CD4-positive, alpha-beta T cell treated with Interleukin-17A for 1 hour (primary cell): Measurements from ENCODE around the gene TRIO.

Experiments
- DNase-seq: peaks from one replicate; pipeline ENCODE4 v3.0.0-alpha.2; 2020

Gene TRIO

GRCh38 chr5:14212838-14213237, 69.7 kb downstream of the TRIO start:
- no peak for DNase-seq

GRCh38 chr5:14213253-14213652, 70.1 kb downstream of the TRIO start:
- DNase-seq = no peak

GRCh38 chr5:14213813-14214585, 70.9 kb downstream of the TRIO start:
- DNase-seq = no peak

GRCh38 chr5:14215901-14216300, 72.8 kb downstream of the TRIO start:
- DNase-seq = no peak

GRCh38 chr5:14216372-14216771, 73.2 kb downstream of the TRIO start:
- DNase-seq = no peak

- DNase-seq = no peak
Observed at GRCh38 chr5:14216902-14217301, 73.8 kb downstream of the TRIO start.

GRCh38 chr5:14217587-14217986, 74.4 kb downstream of the TRIO start:
- no peak for DNase-seq

- no peak for DNase-seq
Observed at GRCh38 chr5:14218011-14218410, 74.9 kb downstream of the TRIO start.

GRCh38 chr5:14218480-14218879, 75.3 kb downstream of the TRIO start:
- no peak for DNase-seq

GRCh38 chr5:14218897-14219573, 75.9 kb downstream of the TRIO start:
- DNase-seq = no peak

GRCh38 chr5:14219800-14220512, 76.8 kb downstream of the TRIO start:
- DNase-seq = no peak

GRCh38 chr5:14220642-14221041, 77.5 kb downstream of the TRIO start:
- no peak for DNase-seq

- no peak for DNase-seq
Observed at GRCh38 chr5:14221732-14222131, 78.6 kb downstream of the TRIO start.

- DNase-seq = no peak
Observed at GRCh38 chr5:14222206-14222605, 79.1 kb downstream of the TRIO start.

- no peak for DNase-seq
Observed at GRCh38 chr5:14223372-14223771, 80.2 kb downstream of the TRIO start.

- no peak for DNase-seq
Observed at GRCh38 chr5:14225173-14225834, 82.2 kb downstream of the TRIO start.

GRCh38 chr5:14226149-14226548, 83.0 kb downstream of the TRIO start:
- no peak for DNase-seq

- no peak for DNase-seq
Observed at GRCh38 chr5:14226554-14226953, 83.4 kb downstream of the TRIO start.

GRCh38 chr5:14226992-14227391, 83.8 kb downstream of the TRIO start:
- no peak for DNase-seq

GRCh38 chr5:14227513-14227912, 84.4 kb downstream of the TRIO start:
- no peak for DNase-seq

GRCh38 chr5:14228219-14228618, 85.1 kb downstream of the TRIO start:
- DNase-seq = no peak

- no peak for DNase-seq
Observed at GRCh38 chr5:14229181-14229580, 86.0 kb downstream of the TRIO start.

GRCh38 chr5:14229734-14230133, 86.6 kb downstream of the TRIO start:
- no peak for DNase-seq
